CD4-positive, CD25-positive, alpha-beta regulatory T cell (primary cell): ENCODE measurements around the gene CD8B. TPM values are rescaled to one million over a fixed set of nuclear protein-coding genes. Genes with fewer than 3 reads are reported as not detected.
A peak's percentile ranks its signal among the peaks of the same experiment; 100 is the strongest.

ENCODE experiments used
- ATAC-seq, 2 donors: fragments of 150-1000 bp; cut with Tn5 transposase; one replicate each; pipeline ENCODE4 v1.10.0; 2021; ENCODE audit warnings: low read depth in 2 of 2, moderate number of reproducible peaks in 2 of 2, moderate library complexity in 1 of 2
- DNase-seq, 3 donors: peaks; one replicate each; pipeline versions ENCODE4 v3.0.0 to v3.0.0-alpha.2; 2012 to 2022; ENCODE audit warnings: mixed read lengths in 1 of 3
- H3K27ac ChIP-seq: one replicate; pipeline ENCODE4 v1.7.0; 2013; ENCODE audit warnings: mild to moderate bottlenecking, low read length; ENCODE audit not compliant: insufficient read depth, poor library complexity, severe bottlenecking
- H3K27me3 ChIP-seq: one replicate; pipeline ENCODE4 v1.7.0; 2013; ENCODE audit warnings: low read length; ENCODE audit not compliant: control insufficient read depth, insufficient read depth
- H3K36me3 ChIP-seq: one replicate; pipeline ENCODE4 v1.7.0; 2013; ENCODE audit warnings: mild to moderate bottlenecking, low read length, moderate library complexity; ENCODE audit not compliant: control insufficient read depth, insufficient read depth
- H3K4me1 ChIP-seq: 2 replicates; pipeline ENCODE4 v1.7.0; 2013; ENCODE audit warnings: mild to moderate bottlenecking, low read length; ENCODE audit not compliant: insufficient read depth, control insufficient read depth, poor library complexity, severe bottlenecking
- H3K4me3 ChIP-seq: one replicate; pipeline ENCODE4 v1.7.0; 2013; ENCODE audit warnings: low read depth, mild to moderate bottlenecking, low read length, moderate library complexity
- H3K9me3 ChIP-seq, 2 experiments: 1 replicate in 1 of 2; 2 replicates in 1 of 2; pipeline ENCODE4 v1.7.0; 2013; ENCODE audit warnings: low read length in 2 of 2, mild to moderate bottlenecking in 1 of 2, moderate library complexity in 1 of 2; ENCODE audit not compliant: control insufficient read depth in 2 of 2
- H3K27ac Mint-ChIP-seq, 3 donors: one replicate each; pipeline ENCODE4 v1.8.0; 2020 to 2022; ENCODE audit warnings: mild to moderate bottlenecking in 3 of 3, mixed read lengths in 3 of 3, moderate library complexity in 2 of 3
- H3K27me3 Mint-ChIP-seq: one replicate; pipeline ENCODE4 v1.8.0; 2022; ENCODE audit warnings: mild to moderate bottlenecking, mixed read lengths
- H3K36me3 Mint-ChIP-seq: one replicate; pipeline ENCODE4 v1.8.0; 2020; ENCODE audit warnings: mixed read lengths
- H3K4me1 Mint-ChIP-seq, 4 donors: one replicate each; pipeline ENCODE4 v1.8.0; 2020 to 2022; ENCODE audit warnings: mixed read lengths in 4 of 4, mild to moderate bottlenecking in 1 of 4
- H3K4me3 Mint-ChIP-seq, 4 donors: one replicate each; pipeline ENCODE4 v1.8.0; 2020 to 2022; ENCODE audit warnings: mild to moderate bottlenecking in 4 of 4, mixed read lengths in 4 of 4, moderate library complexity in 3 of 4
- H3K9me3 Mint-ChIP-seq, 7 donors: one replicate each; pipeline ENCODE4 v1.8.0; 2020 to 2022; ENCODE audit warnings: mixed read lengths in 7 of 7, mild to moderate bottlenecking in 3 of 7, moderate library complexity in 2 of 7
- polyA plus RNA-seq, 4 donors: library from polyadenylated mRNA; unstranded; fragments of 300-500 nt; fragmentation: Illumina TruSeq; gene quantifications; one replicate each; pipeline ENCODE4 v1.2.3, GENCODE V29; 2021
- total RNA-seq: library from RNA; stranded (reverse); gene quantifications from one replicate; pipeline ENCODE4 v1.2.3, GENCODE V29; 2022

The CD8B gene
- total and polyA plus RNA-seq, 5 donors from 2014 or later = 0.62 to 4.9 (median 2.9) TPM

DNA sequence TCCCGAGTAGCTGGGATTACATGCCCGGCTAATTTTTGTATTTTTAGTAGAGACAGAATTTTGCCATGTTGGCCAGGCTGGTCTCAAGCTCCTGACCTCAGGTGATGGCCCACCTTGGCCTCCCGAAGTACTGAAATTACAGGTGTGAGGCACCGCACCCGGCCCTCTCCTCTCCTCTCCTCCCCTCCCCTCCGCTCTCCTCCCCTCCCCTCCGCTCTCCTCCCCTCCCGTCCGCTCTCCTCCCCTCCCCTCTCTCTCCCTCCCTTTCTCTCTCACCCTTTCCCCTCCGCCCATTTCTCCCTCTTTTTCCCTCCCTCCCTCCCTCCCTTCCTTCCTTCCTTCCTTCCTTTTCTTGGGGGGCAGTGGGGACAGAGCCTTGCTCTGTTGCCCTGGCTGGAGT is 28.4 kb downstream of the CD8B start:
- no peak overlapping the region for H3K27ac ChIP-seq
- no peaks in the 10 kb centered on the region for H3K36me3 ChIP-seq
- no peaks in the 10 kb centered on the region for H3K4me1 ChIP-seq
- H3K36me3 Mint-ChIP-seq = no peaks in the 10 kb centered on the region
- H3K9me3 Mint-ChIP-seq = no peaks in the 10 kb centered on the region
- no peak for DNase-seq
- no peaks in the 10 kb centered on the region for H3K9me3 ChIP-seq
- peaks cover 13% of the 10 kb centered on the region for H3K27me3 Mint-ChIP-seq
- no peak overlapping the region for H3K4me3 Mint-ChIP-seq
- ATAC-seq = no peak
- H3K4me3 ChIP-seq = no peak overlapping the region
- peaks cover 0 to 17% (median 5%) of the 10 kb centered on the region in 4 donors for H3K4me1 Mint-ChIP-seq
- H3K27me3 ChIP-seq = no peaks in the 10 kb centered on the region
- H3K27ac Mint-ChIP-seq = no peak overlapping the region

DNA sequence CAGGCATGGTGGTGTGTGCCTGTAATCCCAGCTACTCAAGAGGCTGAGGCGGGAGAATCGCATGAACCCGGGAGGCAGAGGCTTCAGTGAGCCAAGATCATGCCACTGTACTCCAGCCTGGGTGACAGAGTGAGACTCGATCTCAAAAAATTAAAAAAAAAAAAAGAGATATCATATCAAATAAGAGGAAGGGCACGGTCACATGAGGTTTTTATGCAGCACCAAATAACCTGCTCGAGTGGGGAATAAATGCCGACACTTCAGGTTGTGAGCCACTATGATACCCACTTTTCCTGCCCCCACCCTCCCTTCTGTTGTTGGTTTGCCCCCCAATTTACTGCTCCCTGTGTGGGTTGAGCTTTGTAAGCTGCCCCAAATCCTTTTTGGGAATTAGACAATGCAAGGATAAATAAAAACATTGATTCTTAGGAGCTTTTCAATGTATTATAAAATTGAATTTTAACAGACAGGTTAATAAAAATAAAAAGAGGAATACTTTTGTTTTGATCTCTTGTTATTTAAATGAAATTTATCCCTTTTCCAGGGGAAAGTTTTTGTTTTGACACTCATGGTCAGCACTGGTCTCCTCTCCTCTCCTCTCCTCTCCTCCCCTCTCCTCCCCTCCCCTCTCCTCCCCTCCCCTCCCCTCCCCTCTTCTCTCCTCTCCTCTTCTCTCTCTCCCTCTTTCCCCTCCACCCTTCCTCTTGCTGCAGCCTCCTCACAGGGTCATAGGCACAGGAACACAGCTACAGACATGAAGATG is 29.2 kb downstream of the CD8B start:
- Mint-ChIP-seq H3K4me3 (no peak overlapping the region), H3K4me1 (peaks cover 0 to 16% (median 6%) of the 10 kb centered on the region in 4 donors), H3K27ac (no peak overlapping the region), H3K27me3 (peaks cover 19% of the 10 kb centered on the region), H3K36me3 (no peaks in the 10 kb centered on the region), H3K9me3 (no peaks in the 10 kb centered on the region)
- Histone ChIP-seq H3K27me3 (no peaks in the 10 kb centered on the region), H3K4me1 (no peaks in the 10 kb centered on the region), H3K27ac (no peak overlapping the region), H3K4me3 (no peak overlapping the region), H3K36me3 (no peaks in the 10 kb centered on the region), H3K9me3 (no peaks in the 10 kb centered on the region)
- DNase-seq = no peak
- no peak for ATAC-seq

DNA sequence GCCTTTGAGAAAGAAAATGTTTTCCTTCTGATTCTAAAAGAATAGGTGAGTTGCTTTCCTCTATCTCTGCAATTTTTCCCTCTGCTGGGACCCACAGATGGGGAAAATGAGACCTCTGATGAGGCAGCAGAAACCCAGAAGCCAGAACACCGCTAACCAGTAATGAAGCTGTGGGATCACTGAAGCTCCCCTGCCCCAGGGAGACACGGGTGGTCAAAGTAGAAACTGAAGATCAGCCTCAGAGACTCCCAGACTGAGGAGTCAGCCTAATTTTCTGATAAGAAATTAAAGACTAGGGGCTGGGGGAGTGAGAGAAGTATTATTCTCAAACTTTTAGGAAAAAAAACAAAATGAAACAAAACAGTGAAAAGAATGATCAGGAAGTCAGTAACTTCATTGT is 30.1 kb downstream of the CD8B start:
- Mint-ChIP-seq H3K36me3 (no peaks in the 10 kb centered on the region), H3K27ac (no peak overlapping the region), H3K4me3 (no peak overlapping the region), H3K4me1 (peaks cover 0 to 10% (median 2%) of the 10 kb centered on the region in 4 donors), H3K27me3 (peaks cover 26% of the 10 kb centered on the region), H3K9me3 (no peaks in the 10 kb centered on the region)
- H3K27me3 ChIP-seq = no peaks in the 10 kb centered on the region
- no peak overlapping the region for H3K27ac ChIP-seq
- H3K4me1 ChIP-seq = no peaks in the 10 kb centered on the region
- no peak overlapping the region for H3K4me3 ChIP-seq
- no peaks in the 10 kb centered on the region for H3K36me3 ChIP-seq
- no peak for ATAC-seq
- no peaks in the 10 kb centered on the region for H3K9me3 ChIP-seq
- DNase-seq = no peak

DNA sequence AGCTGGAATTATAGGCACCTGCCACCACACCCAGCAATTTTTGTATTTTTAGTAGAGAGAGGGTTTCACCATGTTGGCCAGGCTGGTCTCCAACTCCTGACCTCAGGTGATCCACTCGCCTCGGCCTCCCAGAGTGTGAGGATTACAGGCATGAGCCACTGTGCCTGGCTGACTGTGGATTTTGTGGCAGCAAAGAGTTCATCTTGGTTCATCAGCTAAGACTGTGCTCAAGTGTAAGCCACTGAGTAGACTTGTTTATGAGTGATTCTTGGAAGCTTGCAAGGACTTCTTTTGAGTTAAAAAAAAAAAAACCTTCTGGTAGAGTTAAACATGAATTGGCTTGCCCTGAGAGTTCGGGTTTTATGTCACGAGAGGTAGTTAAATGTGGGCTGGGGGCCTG is 34.7 kb downstream of the CD8B start:
- peaks cover 0 to 3% (median 0%) of the 10 kb centered on the region in 7 donors for H3K9me3 Mint-ChIP-seq
- Histone ChIP-seq H3K36me3 (no peaks in the 10 kb centered on the region), H3K4me3 (no peak overlapping the region), H3K27ac (no peak overlapping the region), H3K4me1 (no peaks in the 10 kb centered on the region), H3K27me3 (peaks cover 2% of the 10 kb centered on the region), H3K9me3 (peaks cover 0 to 2% of the 10 kb centered on the region in 2 experiments)
- peaks cover 0 to 17% (median 10%) of the 10 kb centered on the region in 4 donors for H3K4me1 Mint-ChIP-seq
- H3K36me3 Mint-ChIP-seq = no peaks in the 10 kb centered on the region
- ATAC-seq (no peak), DNase-seq (peak in 1 of 3 donors; percentile 45)
- peak overlapping the region in 2 of 3 donors; percentile 5 to 68 for H3K27ac Mint-ChIP-seq
- no peak overlapping the region for H3K4me3 Mint-ChIP-seq
- peaks cover 49% of the 10 kb centered on the region for H3K27me3 Mint-ChIP-seq

DNA sequence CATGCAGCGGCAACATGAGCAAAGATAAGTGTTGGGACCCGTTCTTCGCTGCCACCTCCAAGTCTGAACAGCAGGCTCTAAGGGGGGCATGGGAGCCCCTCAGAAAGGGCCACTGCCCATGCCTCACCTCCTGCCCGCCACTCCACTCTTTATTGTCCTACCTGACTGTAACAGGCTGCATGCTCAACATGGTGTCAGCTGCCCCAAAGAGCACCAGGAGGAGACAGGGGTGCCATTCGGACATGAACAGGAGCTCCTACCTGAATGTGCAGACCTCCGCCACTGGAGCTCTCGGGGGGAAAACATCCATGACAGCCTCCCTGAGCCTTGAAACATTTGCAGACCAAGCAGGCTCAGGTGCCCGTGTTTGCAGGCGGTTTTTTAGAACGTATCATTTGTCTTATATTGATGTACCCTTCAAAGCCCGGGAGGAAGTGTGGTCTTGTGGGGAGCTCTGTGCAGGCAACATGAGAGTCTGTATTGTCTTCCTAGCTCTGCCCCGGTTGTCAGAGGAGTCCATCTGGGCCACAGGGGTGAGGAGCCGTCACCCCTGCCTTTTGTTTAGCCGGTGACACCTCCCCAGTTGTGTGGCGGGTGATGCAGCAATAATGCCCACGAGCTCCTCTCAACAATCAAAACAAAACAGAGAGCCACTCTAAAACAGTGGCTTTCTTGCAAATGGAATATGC is 35.8 kb downstream of the CD8B start:
- Mint-ChIP-seq H3K4me1 (peaks cover 0 to 17% (median 10%) of the 10 kb centered on the region in 4 donors), H3K9me3 (peaks cover 0 to 6% (median 0%) of the 10 kb centered on the region in 7 donors), H3K27ac (peak overlapping the region; percentile 6 to 20 (median 16)), H3K36me3 (no peaks in the 10 kb centered on the region), H3K27me3 (peaks cover 51% of the 10 kb centered on the region), H3K4me3 (peak overlapping the region in 3 of 4 donors; percentile 8 to 81 (median 80))
- peak in 2 of 3 donors; percentile 44 to 81 for DNase-seq
- H3K4me1 ChIP-seq = no peaks in the 10 kb centered on the region
- peaks cover 2% of the 10 kb centered on the region for H3K27me3 ChIP-seq
- H3K9me3 ChIP-seq = peaks cover 0 to 2% of the 10 kb centered on the region in 2 experiments
- no peak overlapping the region for H3K27ac ChIP-seq
- peak; percentile 78 to 80 for ATAC-seq
- H3K4me3 ChIP-seq = no peak overlapping the region
- H3K36me3 ChIP-seq = no peaks in the 10 kb centered on the region

DNA sequence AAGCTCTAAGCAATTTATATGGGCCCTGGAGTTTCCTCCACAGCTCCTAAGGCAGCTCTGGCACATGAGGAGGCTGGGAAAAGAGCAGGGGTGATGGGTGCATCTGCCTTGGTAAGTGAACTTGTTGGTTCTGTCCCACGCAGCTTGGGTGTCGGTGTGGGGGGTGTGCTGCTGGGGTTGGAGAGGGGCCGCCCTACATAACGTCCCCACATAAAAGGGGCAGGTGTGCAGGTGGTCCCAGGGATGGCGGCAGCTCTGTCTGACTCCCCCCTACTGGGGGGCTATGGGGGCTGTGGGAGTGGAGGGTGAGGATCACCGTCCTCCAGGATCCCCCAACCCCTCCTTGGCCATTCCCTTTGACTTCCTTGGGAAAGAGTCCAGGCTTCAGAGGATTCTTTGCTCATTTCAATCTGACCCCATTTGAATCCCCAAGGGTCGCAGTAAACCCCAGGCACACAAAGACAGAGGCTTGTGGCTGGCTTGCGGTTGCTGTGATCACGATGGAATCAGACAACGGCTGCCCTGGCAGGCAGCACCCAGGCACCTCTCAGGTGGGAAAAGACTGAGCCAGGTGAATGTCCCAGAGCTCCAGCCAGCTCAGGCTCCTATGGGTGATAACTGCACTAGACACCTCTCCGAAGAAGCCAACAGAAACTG is 36.5 kb downstream of the CD8B start:
- Histone ChIP-seq H3K27me3 (peaks cover 2% of the 10 kb centered on the region), H3K4me3 (no peak overlapping the region), H3K4me1 (no peaks in the 10 kb centered on the region), H3K27ac (no peak overlapping the region), H3K36me3 (no peaks in the 10 kb centered on the region), H3K9me3 (peaks cover 0 to 2% of the 10 kb centered on the region in 2 experiments)
- Mint-ChIP-seq H3K36me3 (no peaks in the 10 kb centered on the region), H3K4me1 (peaks cover 0 to 17% (median 10%) of the 10 kb centered on the region in 4 donors), H3K4me3 (peak overlapping the region in 2 of 4 donors; percentile 80 to 81), H3K9me3 (peaks cover 0 to 6% (median 0%) of the 10 kb centered on the region in 7 donors), H3K27ac (peak overlapping the region in 1 of 3 donors; percentile 20), H3K27me3 (peaks cover 54% of the 10 kb centered on the region)
- no peak for ATAC-seq
- DNase-seq = no peak

DNA sequence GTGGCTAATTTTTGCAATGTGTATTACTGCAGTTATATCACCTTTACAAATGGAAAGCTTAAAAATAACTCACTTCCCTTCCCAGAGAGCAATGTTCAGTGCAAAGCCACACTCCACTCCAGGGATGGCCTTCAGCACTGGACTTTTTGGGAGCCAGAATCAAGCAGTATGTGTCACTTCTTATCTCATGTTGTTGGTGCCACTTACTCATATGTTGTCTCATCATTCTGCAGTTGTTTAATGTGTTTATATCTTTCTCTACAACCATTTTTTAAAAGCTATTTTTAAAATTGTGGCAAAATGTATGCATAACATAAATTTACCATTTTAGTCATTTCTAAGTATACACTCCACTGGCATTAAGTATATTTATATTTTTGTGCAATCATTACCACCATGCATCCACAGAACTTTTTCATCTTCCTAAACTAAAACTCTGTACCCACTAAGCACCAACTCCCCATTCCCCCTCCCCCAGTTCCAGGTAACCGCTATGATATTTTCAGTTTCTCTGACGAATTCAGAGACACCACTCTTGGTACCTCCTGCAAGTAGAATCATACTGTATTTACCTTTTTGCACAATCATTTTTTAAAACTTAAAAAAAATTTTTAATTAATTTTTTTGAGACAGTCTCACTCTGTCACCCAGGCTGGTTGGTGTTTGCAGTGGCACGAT is 38.9 kb downstream of the CD8B start:
- Mint-ChIP-seq H3K4me3 (no peak overlapping the region), H3K27ac (no peak overlapping the region)
- H3K4me1 ChIP-seq = no peaks in the 10 kb centered on the region

More for the DNA sequence above, 38.9 kb downstream of the CD8B start:
- no peaks in the 10 kb centered on the region for H3K36me3 Mint-ChIP-seq
- H3K27me3 Mint-ChIP-seq = peaks cover 44% of the 10 kb centered on the region
- DNase-seq (no peak), ATAC-seq (no peak)
- Histone ChIP-seq H3K9me3 (peaks cover 0 to 2% of the 10 kb centered on the region in 2 experiments), H3K27me3 (peaks cover 6% of the 10 kb centered on the region), H3K4me3 (no peak overlapping the region), H3K36me3 (no peaks in the 10 kb centered on the region), H3K27ac (no peak overlapping the region)
- peaks cover 0 to 17% (median 8%) of the 10 kb centered on the region in 4 donors for H3K4me1 Mint-ChIP-seq
- H3K9me3 Mint-ChIP-seq = peaks cover 0 to 6% (median 0%) of the 10 kb centered on the region in 7 donors
